H1 (cell line): ENCODE measurements around the gene RING1. TPM values are rescaled to one million over a fixed set of nuclear protein-coding genes. Genes with fewer than 3 reads are reported as not detected.

Experiments
- ATF2 ChIP-seq: IDR thresholded peaks from 2 replicates; pipeline ENCODE4 v1.6.1; 2012; ENCODE audit warnings: low read length, inconsistent platforms
- CTBP2 ChIP-seq: IDR thresholded peaks from 2 replicates; pipeline ENCODE4 v1.7.0; 2011; ENCODE audit warnings: borderline replicate concordance, mild to moderate bottlenecking, moderate library complexity, mixed read lengths, low read length; ENCODE audit not compliant: insufficient read depth, insufficient read length
- EGR1 ChIP-seq: IDR thresholded peaks from 2 replicates; pipeline ENCODE4 v1.6.1; 2011; ENCODE audit warnings: low read depth, low read length, borderline replicate concordance
- TCF12 ChIP-seq: IDR thresholded peaks from 2 replicates; pipeline ENCODE4 v1.6.1; 2011; ENCODE audit warnings: low read depth, mild to moderate bottlenecking, low read length
- polyA plus RNA-seq, 7 experiments: library from polyadenylated mRNA; depleted of rRNA in 3 of 7; stranded (reverse) in 5 of 7; unstranded in 2 of 7; fragments of >200 nt in 5 of 7; fragments of 200-250 nt in 2 of 7; gene quantifications; 1 replicate in 5 of 7; 2 replicates in 1 of 7; 4 replicates in 1 of 7; pipeline versions ENCODE4 v1.2.1 to v1.2.3, GENCODE V29; 2011 to 2013; ENCODE audit warnings: missing spikeins in 2 of 7, mixed read lengths in 2 of 7
- total RNA-seq: library from RNA; stranded (reverse); fragmentation: NEBNext Ultra II Directional; extraction: Animal tissue kit (Norgen Biotek cat#: 25700); gene quantifications from 2 replicates; pipeline ENCODE4 v1.2.1, GENCODE V29; 2021

The RING1 gene
- total and polyA plus RNA-seq, 2 of the 8 experiments (the other 6 are each of a cell fraction or from before 2014, with no cell fraction given), result 16.4 to 26.0 TPM

- no peak for TF ChIP-seq ATF2
- TF ChIP-seq EGR1, result no peak
- no peak for TF ChIP-seq TCF12
- TF ChIP-seq CTBP2, result no peak
Measured at GRCh38 chr6:33181141-33181540, 27.2 kb upstream of the RING1 start (continued).
